ENCODE results near the gene TUBE1.
"Not testable (repeated sequence)": the region's sequence is repeated elsewhere in the genome, so short reads cannot be mapped to it uniquely, and the experiment has no call there.

The TUBE1 gene

GRCh38 chr6:112061605-112062004, 25.7 kb downstream of the TUBE1 start:
- DNase-seq: no peak

GRCh38 chr6:112058243-112059032, 28.8 kb downstream of the TUBE1 start:
- no peak for DNase-seq

GRCh38 chr6:112054555-112055190, 32.6 kb downstream of the TUBE1 start:
- no peak for DNase-seq

- DNase-seq: no peak
Observed at GRCh38 chr6:112054001-112054400, 33.3 kb downstream of the TUBE1 start, which contains the start of gene CCN6. CCN6 (plus strand) TSS chr6:112054104; CDS start chr6:112054358, 254 bp downstream.

DNA sequence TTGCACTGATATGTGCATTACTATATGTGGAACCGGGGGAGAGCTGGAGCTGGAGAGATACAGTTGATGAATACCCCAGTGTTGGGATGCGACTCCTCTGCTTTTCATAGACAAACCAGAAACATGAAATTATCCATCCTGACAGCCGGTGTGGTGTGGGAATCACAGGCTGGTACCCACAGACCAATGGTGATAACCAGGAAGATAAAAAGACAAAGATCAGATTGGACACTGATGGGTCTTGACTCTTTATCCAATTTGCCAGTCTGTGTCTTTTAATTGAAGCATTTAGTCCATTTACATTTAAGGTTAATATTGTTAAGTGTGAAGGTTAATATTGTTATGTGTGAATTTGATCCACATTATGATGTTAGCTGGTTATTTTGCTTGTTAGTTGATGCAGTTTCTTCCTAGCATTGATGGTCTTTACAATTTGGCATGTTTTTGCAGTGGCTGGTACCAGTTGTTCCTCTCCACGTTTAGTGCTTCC, 36.0 kb downstream of the TUBE1 start:
- not testable (repeated sequence) for DNase-seq

- DNase-seq: no peak
Observed at GRCh38 chr6:112050429-112050828, 36.9 kb downstream of the TUBE1 start.

DNA sequence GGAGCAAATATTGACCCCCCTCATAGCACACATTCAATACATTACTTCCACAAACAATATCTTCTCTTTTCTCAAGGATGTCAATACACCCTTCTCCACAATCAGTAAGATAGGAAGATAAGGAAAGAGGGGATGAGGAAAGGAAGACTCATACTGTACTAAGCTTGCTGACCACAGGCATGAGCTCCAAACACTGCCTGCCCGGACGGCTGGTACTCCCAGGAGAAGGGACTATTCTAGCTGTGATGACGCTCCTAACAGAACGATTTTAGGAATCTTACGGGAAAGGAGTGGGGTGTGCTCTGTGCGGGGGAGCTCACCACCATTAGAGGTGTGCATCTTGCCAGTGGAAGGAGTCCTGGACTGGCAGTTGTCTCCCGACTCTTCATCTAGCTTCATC, 37.3 kb downstream of the TUBE1 start:
- DNase-seq: no peak

- no peak for DNase-seq
Observed at GRCh38 chr6:112049026-112049799, 38.1 kb downstream of the TUBE1 start.

GRCh38 chr6:112047523-112047922, 39.8 kb downstream of the TUBE1 start:
- not testable (repeated sequence) for DNase-seq

DNA sequence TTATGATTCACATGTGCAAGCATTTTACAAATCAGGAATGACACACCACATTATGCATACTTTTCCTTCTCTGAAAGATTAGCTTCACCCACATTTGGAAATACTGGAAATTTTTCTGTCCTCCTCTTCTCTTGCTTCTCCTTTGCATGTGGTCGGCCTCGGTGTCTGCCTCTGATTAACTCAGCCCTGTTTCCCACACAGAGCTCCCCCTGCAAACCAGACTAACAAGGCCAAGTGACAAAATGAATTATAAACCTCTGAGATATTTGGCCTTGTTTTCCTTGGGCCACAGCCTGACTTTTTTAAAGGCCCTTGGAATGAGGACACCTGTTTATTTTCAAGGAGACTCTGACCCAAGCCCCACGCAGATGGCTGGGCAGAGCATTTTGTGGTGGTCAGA, 42.4 kb downstream of the TUBE1 start:
- DNase-seq: no peak

DNA sequence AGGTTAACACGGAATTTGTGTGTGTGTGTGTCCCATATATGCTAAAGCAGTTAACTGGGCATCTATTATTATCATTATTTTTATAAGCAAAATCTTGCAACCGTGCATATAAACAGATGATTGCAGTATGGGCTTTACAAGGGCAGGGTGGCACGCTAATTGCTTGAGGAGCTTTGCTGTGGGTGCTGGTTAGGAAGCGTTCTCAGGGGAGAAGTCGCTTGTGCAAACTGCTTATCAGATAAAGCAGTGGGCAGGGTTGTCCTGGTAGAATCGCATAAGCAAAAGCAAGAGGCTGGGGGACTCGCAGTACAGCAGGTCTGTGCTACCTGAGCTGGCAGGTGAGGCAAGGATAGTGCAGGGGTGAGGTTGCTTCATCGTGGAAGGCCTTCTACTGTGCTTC, 43.1 kb downstream of the TUBE1 start:
- DNase-seq: no peak

GRCh38 chr6:112043032-112044007, 44.0 kb downstream of the TUBE1 start:
- peak; percentile 93 for DNase-seq

DNA sequence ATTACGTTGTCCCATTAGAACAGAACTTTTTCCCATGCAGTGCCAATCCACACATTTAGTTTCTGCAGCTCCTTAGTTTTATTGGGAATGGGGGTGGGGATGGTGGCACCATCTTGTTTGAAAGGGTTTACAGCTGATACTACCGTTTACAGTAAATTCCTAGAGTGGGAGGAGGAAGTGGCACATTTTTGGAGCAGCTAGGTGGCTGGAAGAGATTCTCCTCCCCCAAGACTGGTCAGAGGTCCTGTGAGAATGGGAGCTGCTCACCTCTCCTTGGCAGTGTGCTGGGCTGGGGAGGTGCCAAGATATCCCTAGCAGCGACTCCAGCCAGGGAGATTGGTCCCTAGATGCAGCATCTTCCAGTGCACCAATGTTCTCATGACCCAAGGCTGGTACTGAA, 45.7 kb downstream of the TUBE1 start:
- DNase-seq: no peak

- no peak for DNase-seq
Observed at GRCh38 chr6:112040956-112041355, 46.3 kb downstream of the TUBE1 start.

- no peak for DNase-seq
Observed at GRCh38 chr6:112039431-112039770, 47.9 kb downstream of the TUBE1 start.

DNA sequence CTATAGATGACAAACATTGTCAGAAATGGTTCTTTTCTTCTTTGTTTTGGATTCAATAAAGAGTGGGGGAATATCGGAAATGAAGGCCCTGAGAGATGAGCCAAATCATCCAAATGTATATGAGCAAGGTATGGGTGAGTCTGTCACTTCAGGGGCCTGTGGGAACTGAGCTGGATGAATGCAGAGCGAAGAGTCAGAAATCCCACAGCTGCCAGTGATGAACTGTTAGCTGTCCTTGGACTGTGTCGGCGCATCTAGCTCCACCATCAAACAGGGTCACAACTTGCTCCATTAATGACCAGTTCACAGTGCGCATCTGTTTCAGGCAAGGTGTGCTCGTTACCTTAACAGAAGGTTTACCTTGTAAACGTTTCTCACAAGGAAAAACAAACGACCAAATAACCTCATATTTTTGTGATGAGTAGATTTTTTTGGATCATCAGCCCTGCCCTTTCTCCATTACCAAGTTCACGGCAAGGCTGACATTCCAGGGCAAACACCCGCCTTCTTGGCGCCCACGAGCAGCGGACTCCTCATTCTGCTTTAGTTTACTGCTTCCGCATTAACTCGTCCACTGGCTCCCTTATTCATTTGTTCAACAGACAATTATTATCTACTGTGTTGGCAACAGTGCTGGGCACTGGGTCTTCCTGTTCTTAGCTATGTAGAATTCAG, 48.4 kb downstream of the TUBE1 start:
- DNase-seq: no peak

- no peak for DNase-seq
Observed at GRCh38 chr6:112038268-112038667, 49.0 kb downstream of the TUBE1 start.

- no peak for DNase-seq
Observed at GRCh38 chr6:112037783-112038216, 49.5 kb downstream of the TUBE1 start.

- no peak for DNase-seq
Observed at GRCh38 chr6:112036088-112036637, 51.1 kb downstream of the TUBE1 start.

GRCh38 chr6:112034616-112034995, 52.7 kb downstream of the TUBE1 start:
- DNase-seq: no peak
